GM18526 (cell line): ENCODE measurements around the gene SYNM.

Experiments
- POLR2A ChIP-seq: IDR thresholded peaks from 3 replicates; pipeline ENCODE4 v1.6.1; 2011; ENCODE audit not compliant: insufficient read length; ENCODE audit errors: extremely low read depth

Gene SYNM

DNA sequence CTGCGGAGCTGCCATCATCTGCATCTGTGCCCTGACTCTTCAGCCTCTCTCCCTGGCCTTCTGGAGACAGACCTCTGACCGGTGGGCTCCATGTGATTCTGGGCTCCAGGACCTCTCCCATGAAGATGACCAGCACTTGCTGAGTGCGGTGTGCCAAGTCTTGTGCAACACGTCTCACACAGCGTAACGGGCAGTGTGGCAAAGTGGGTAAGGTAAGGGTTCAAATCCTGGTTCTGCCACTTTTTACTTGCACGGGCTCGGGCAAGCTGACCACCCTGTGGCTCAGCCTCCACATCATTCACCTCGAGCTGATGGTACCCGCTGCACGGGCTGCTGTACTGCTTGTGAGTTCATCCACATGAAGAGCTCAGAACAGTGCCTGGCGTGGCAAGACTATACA is 6.5 kb upstream of the SYNM start:
- no peak for TF ChIP-seq POLR2A

DNA sequence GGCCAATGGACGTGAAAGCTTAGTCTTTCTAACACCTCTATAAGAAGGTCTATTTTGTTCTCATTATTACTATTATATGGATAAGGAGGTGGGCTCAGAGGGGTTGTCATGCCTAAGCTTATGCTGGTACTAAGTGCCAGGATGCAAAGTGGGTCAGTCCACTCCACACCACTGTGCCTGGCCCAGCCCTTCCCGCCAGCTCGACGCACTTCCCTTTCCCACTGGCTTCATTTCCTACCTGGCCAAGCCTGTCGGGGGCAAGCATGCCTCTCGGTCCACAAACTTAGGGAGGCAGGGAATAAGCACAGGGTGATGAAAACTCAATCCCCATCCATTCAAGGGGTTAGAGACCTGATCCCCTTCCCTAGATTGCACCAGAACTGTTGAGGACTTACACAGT is 5.9 kb upstream of the SYNM start:
- no peak for TF ChIP-seq POLR2A

DNA sequence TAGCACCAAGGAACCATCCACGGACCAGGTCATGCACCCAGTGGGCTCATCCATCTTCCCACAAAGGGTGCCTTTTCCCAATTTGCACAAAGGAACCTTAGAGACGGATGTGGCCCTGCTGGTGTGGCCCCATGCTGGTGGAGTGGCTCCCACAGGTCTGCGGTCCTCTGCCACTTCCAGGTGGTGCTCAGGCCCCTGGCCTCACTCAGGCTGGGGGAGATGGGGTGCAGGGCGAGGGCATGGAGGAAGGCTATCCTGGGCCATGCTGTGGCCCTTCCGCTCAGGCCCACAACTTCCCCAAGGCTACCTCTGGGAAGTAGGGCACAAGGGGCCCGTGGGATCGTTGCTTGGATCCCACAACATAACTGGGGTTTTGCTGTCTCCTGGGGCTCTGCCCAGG is 5.2 kb upstream of the SYNM start:
- no peak for TF ChIP-seq POLR2A

DNA sequence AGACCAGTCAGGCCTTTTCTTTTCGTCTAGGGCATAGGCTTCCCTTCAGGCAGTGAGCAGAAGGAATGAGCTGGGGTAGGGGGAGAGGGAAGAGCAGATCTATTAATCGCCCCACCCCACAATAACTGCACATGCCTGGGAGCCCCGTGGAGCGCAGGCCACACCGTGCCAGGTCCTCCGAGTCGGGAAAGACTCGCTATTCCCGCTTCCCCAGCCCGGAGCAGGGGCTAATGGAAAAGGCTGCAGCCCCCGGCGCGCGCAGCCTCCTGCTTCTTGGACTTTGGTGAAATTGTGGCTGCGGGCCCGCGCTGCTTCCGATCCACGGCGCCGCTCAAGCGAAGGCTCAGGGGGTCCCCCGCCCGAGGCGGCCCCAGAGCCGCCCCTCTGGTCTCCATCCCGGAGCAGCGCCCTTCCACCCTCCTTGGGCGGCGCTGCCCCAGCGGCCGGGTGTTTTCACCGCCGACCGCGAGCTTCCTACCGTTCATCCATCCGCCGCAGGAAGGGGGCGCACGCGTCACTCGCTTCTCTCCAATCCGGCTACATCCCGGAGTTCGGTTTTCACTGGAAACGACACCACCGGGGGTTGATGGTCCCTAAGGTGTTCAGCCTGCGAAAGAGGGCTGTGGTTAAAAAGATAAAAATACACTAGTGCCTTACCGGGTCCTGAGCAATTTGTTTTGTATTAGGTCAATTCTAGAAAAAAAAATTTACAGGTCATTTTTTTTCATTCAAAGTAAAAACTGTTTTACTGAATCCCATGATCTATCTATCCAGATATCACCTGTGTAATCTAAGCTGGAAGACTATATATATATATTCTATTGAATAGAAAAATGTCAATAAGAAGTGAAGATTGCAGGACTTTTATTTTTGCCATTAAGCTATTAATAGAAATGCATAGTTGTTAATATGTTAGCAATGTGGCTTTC is 4.4 kb upstream of the SYNM start:
- no peak for TF ChIP-seq POLR2A

DNA sequence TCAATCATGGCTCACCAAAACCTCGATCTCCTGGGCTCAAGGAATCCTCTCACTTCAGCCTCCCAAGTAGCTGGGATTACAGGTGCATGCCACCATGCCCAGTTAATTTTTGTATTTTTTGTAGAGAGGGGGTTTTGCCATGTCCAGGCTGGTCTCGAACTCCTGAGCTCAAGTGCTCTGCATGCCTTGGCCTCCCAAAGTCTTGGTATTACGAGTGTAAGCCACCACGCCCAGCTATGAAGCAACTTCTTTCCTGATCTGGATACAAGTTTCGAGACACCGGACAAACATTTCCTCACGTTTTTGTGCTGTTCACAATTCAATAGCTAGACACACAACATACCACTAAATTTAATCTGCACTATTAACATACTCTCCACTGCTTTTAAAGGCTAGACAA is 3.4 kb upstream of the SYNM start:
- TF ChIP-seq POLR2A, result no peak

DNA sequence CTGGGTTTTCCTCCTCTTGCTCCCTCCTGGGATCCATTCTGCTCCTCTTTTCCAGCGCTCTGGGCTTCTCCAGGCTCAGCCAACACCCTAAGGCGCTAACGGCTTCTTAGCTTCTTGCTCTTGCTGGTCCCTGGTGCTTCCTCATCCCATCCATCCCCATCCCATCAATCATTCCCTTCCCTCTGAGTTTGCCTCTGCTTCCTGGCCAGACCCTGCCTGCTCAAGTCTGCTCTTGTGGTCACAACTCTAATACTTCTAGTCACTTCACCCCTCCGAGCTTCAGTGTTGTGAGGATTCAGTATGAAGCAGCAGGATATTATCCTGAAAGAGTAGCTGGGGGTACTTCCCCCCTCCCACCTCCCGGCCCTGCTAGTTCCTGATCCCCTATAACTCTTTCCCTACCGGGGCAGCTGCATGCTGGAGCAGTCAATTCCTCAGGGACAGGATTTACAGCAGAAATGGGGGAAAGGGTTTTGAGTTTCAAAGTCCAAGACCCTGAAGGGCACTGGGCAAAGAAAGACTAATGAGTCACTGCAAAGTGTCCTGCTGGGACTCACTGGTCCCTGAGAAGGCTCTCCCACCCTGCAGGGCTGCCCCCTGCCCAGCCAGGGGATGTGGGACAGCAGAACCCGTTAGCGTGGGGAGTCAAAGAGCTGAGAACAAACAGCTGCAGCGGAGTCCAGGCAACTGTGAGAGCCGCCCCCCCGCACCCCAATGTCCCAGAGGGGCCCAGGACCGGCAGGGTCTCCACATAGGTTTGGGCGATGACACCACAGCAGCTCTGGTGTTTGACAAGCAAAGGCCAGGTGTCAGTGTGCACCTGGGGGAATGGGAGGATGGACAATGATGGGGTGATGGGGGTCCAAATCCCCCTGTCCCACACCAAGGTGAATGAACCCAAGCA is 2.3 kb upstream of the SYNM start:
- TF ChIP-seq POLR2A, result no peak

DNA sequence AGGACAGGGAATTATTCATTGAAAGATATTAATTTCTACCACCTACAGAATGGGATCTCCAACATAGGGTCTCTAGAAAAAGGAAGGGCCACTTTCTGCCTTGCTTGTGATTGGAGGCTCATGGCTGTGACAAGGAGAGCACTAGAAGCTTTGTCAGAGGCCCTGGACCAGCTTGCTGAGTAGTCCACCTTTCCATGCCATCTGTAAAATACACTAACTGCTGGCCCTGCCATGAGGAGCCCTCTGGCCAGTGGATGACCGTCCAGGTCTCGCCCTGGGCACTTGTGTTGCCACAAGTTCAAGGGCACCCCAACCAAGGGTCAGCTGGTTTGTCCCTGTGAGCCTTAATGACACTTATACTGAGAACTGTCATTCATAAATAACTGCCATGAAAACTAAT is 1.6 kb upstream of the SYNM start:
- TF ChIP-seq POLR2A, result no peak

DNA sequence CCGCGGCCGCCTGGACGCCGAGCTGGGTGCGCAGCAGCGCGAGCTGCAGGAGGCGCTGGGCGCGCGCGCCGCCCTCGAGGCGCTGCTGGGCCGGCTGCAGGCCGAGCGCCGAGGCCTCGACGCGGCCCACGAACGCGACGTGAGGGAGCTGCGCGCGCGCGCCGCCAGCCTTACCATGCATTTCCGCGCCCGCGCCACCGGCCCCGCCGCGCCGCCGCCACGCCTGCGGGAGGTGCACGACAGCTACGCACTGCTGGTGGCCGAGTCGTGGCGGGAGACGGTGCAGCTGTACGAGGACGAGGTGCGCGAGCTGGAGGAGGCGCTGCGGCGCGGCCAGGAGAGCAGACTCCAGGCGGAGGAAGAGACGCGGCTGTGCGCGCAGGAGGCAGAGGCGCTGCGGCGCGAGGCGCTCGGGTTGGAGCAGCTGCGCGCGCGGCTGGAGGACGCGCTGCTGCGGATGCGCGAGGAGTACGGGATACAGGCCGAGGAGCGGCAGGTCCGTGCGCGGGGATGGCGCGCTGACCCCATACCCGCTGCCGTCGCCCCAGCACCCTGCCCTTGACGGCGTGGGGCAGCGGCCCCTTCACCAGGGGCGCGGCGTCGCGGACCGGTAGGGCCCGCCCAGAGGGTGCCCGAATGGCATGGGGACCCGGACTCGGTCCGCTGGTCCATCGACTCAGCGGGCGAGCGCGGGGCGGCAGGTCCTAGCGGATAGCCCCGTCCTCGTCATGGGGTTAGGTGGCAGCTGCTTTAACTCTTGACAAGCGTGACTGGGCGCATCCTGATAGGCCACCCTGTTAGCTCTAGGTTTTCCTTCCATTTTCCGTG is 848 bp downstream of the SYNM start:
- no peak for TF ChIP-seq POLR2A

DNA sequence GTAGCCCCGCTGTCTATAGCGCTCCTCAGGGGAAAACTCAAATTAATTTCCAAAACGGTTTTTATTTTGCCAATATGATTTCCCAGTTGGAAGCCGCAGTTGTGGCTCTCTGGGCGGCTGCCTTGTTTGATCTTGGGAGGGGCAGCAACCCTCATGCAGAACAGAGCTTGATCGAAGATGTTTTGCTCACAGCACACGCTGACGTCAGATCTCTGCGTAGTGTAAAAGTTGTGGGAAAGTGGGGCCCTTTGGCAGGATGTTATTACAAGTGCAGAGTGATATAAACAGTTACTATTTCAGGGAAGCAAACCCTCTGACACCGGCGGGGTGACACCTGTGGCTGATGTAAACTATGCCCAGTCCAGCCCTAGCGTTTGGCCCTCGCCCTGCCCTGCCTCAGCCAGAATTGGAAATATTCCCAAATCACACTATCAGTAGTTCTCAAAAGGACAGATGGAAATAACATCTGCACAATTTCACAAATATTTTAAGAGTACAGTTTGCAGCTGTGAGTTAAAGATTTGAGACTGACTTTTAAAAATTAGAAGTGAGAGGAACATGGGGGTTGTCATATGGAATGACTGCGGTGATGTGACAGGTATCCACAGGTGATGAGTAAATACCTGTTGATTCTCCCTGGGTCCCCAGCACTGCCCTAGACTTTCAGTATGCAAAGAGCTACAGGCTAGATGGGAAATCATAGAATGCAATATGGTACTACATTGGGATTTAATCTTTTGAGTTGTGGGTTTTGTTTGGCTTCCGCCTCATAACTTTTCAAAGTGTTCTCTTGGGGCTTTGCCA is 1.7 kb downstream of the SYNM start:
- TF ChIP-seq POLR2A, result no peak

DNA sequence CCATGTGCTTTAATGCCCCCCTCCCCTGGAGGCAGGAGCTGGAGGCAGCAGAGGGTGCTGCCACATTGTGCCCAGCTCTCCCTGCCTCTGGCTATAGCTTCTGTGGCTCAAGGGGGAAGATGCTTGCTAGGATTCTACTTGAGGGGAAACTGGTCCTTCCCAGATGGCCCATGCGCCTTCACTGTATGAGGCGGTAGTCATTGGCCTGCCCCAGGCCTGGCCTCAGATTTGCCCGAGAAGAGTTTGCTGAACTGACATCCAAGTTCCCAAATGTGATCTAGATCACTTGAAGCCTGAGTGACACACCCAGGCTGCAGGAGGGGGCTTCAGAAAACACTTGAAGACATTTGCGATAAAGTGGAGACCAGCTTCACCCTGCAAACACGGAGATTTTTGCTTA is 4.1 kb downstream of the SYNM start:
- TF ChIP-seq POLR2A, result no peak

DNA sequence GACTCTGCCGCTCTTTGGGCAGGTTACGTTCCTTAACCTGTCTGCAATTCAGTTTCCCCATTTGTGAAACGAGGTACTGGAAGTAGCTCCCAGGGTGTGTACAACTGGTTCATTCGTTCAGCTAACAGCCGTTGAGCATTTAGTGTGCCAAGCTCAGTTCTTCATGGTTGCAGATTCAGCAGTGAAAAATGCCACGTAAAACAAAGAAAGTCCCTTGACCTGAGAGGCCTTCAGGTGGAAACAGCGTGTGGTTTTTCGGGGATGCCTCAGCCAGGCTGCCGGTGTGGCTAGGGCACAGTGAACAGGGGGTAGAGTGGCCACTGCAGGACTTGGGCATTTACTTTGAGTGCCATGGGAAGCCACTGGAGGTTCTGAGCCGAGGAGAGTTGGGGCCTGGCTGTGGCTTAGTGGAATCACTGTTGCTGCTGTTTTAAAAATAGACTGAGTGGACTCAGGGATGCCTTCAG is 4.7 kb downstream of the SYNM start:
- TF ChIP-seq POLR2A, result no peak

DNA sequence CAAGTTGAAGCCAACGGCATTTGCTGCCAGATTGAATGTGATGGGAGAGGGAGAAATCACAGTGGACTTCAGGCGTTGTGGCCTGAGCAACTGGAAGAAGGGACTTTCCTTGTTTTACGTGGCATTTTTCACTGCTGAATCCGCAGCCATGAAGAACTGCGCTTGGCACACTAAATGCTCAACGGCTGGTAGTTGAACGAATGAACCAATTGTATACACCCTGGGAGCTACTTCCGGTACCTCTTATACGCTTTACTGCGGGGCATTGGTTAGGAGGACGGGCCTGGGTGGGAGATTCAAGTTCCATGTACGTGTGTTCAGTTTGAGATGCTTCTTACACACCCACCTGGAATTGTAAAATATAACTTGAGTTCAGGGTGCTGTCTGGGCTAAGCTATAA is 5.2 kb downstream of the SYNM start:
- no peak for TF ChIP-seq POLR2A

DNA sequence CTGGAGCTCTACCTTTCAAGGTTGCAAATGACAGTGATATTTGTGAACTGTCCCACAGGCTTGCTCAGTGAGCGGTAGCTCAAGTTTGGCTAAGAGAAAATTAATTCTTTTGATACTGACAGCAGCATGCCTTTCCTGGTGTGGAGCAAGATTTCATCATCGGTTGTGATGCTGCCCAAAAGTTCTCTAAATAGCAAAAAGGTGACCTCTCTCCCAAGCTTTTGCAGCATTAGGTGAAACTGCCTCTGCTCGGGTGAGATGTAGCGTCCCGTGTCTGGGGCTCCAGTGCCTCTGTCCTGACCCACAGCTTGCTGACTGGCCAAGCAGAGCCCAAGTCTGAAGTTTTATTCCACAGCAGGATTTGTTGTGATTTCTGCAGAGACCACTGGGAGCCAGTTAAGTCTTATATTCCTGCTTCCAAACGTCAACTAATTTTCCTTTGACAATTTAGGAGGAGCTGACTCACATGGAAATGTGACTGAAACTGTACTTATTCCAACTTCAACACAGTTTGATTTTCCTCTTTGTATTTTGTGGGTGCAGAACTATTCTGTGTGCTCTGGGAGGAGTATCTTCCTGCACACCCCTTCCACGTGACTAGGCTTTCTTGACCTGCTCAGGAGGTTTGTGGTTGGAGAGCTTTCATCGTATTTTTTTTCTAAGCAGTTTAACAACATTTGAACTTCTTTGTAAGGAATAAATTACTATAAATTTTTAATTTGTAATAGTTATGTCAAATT is 5.9 kb downstream of the SYNM start:
- TF ChIP-seq POLR2A, result no peak
